Measurements from ENCODE around the gene TNIK. TPM values are rescaled to one million over a fixed set of nuclear protein-coding genes. Genes with fewer than 3 reads are reported as not detected.

The TNIK gene
- total and polyA plus RNA-seq, 2 donors from 2014 or later: 3.6 to 48.9 TPM

GRCh38 chr3:171339598-171339997 lies 120.6 kb downstream of the TNIK start:
- H3K4me3 ChIP-seq (ENCODE audit: low read length in 3 of 3): no peak overlapping the region
- TF ChIP-seq, protein P1, sequence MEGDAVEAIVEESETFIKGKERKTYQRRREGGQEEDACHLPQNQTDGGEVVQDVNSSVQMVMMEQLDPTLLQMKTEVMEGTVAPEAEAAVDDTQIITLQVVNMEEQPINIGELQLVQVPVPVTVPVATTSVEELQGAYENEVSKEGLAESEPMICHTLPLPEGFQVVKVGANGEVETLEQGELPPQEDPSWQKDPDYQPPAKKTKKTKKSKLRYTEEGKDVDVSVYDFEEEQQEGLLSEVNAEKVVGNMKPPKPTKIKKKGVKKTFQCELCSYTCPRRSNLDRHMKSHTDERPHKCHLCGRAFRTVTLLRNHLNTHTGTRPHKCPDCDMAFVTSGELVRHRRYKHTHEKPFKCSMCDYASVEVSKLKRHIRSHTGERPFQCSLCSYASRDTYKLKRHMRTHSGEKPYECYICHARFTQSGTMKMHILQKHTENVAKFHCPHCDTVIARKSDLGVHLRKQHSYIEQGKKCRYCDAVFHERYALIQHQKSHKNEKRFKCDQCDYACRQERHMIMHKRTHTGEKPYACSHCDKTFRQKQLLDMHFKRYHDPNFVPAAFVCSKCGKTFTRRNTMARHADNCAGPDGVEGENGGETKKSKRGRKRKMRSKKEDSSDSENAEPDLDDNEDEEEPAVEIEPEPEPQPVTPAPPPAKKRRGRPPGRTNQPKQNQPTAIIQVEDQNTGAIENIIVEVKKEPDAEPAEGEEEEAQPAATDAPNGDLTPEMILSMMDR (IDR thresholded peaks at IDR 0.05; ENCODE audit: borderline replicate concordance, extremely low read depth, insufficient read depth): no peak
- H3K9ac ChIP-seq (ENCODE audit: low read length in 3 of 3): no peak overlapping the region
- peak in 1 of 5 donors; percentile 86 for DNase-seq
- H3K27ac ChIP-seq (ENCODE audit: low read depth in 2 of 2, low read length in 2 of 2): no peak overlapping the region
- H3K36me3 ChIP-seq (ENCODE audit: control insufficient read depth in 2 of 3, insufficient read depth in 3 of 3, low read length in 3 of 3): no peaks in the 10 kb centered on the region
- intact Hi-C loops (cut with DNase I): no loop called here
- FAIRE-seq: no peak
- H3K27me3 ChIP-seq (ENCODE audit: control insufficient read depth, insufficient read depth, low read length): no peaks in the 10 kb centered on the region
- H3K4me1 ChIP-seq (ENCODE audit: control insufficient read depth in 2 of 3, insufficient read depth in 2 of 3, low read depth in 1 of 3, low read length in 3 of 3): peaks cover 0 to 19% (median 3%) of the 10 kb centered on the region in 3 donors
- no peaks in the 10 kb centered on the region for H3K9me3 ChIP-seq (ENCODE audit: control insufficient read depth in 2 of 3, insufficient read depth in 1 of 3, low read length in 3 of 3)

DNA sequence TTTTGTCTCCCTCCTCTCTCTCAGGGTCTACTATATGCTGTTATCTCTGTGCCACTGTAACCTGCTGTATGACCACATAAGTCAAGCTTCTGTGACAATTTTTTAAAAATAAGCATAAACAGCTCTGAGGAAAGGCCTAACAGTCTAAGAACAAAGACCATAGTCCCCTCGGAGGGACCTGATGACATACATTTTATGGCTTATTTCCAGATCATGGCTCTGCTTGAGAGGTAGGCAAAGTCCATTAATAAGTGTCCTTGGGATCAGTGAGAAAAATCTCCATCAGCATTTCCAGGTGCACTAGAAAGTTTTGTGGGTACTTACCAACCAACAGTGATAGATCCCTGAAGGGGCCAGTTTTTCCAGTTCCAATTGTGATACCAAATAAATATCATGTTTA lies 123.8 kb downstream of the TNIK start:
- Histone ChIP-seq H3K9ac (ENCODE audit: low read length in 3 of 3) (no peak overlapping the region), H3K27ac (ENCODE audit: low read depth in 2 of 2, low read length in 2 of 2) (peak overlapping the region; percentile 26 to 35), H3K27me3 (ENCODE audit: control insufficient read depth, insufficient read depth, low read length) (no peaks in the 10 kb centered on the region), H3K36me3 (ENCODE audit: control insufficient read depth in 2 of 3, insufficient read depth in 3 of 3, low read length in 3 of 3) (no peaks in the 10 kb centered on the region), H3K4me1 (ENCODE audit: control insufficient read depth in 2 of 3, insufficient read depth in 2 of 3, low read depth in 1 of 3, low read length in 3 of 3) (peaks cover 0 to 27% (median 6%) of the 10 kb centered on the region in 3 donors), H3K9me3 (ENCODE audit: control insufficient read depth in 2 of 3, insufficient read depth in 1 of 3, low read length in 3 of 3) (no peaks in the 10 kb centered on the region), H3K4me3 (ENCODE audit: low read length in 3 of 3) (no peak overlapping the region)
- intact Hi-C loops (cut with DNase I): no loop called here
- FAIRE-seq (no peak), DNase-seq (no peak)
- TF ChIP-seq, protein P1 (IDR thresholded peaks at IDR 0.05; ENCODE audit: borderline replicate concordance, extremely low read depth, insufficient read depth): no peak

GRCh38 chr3:171335559-171335958 lies 124.6 kb downstream of the TNIK start:
- Histone ChIP-seq H3K9ac (ENCODE audit: low read length in 3 of 3) (no peak overlapping the region), H3K4me3 (ENCODE audit: low read length in 3 of 3) (no peak overlapping the region), H3K27me3 (ENCODE audit: control insufficient read depth, insufficient read depth, low read length) (no peaks in the 10 kb centered on the region), H3K4me1 (ENCODE audit: control insufficient read depth in 2 of 3, insufficient read depth in 2 of 3, low read depth in 1 of 3, low read length in 3 of 3) (peaks cover 0 to 28% (median 6%) of the 10 kb centered on the region in 3 donors), H3K27ac (ENCODE audit: low read depth in 2 of 2, low read length in 2 of 2) (no peak overlapping the region), H3K36me3 (ENCODE audit: control insufficient read depth in 2 of 3, insufficient read depth in 3 of 3, low read length in 3 of 3) (no peaks in the 10 kb centered on the region), H3K9me3 (ENCODE audit: control insufficient read depth in 2 of 3, insufficient read depth in 1 of 3, low read length in 3 of 3) (no peaks in the 10 kb centered on the region)
- TF ChIP-seq, protein P1 (IDR thresholded peaks at IDR 0.05; ENCODE audit: borderline replicate concordance, extremely low read depth, insufficient read depth): no peak
- DNase-seq (no peak), FAIRE-seq (no peak)
- intact Hi-C loops (cut with DNase I): no loop called here

DNA sequence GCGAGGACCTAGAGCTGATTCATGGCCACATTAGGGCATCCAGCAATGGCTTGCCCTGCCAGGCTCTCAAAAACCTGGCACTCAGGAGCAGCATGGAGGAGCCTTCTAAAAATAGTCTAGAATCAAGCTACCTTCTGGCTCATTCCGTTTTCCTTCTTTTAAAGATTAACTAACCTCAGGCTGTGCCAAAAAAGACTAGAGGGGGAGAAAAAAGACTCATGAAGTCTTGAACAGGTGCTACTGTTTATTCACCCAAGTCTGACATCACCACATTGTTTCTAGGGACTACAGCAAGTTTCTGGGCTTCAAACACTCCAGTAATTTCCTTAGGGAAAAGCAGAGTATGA lies 125.8 kb downstream of the TNIK start:
- peak; percentile 87 for FAIRE-seq
- intact Hi-C loops (cut with DNase I): no loop called here

More for the DNA sequence above, 125.8 kb downstream of the TNIK start:
- H3K4me1 ChIP-seq (ENCODE audit: control insufficient read depth in 2 of 3, insufficient read depth in 2 of 3, low read depth in 1 of 3, low read length in 3 of 3): peaks cover 0 to 33% (median 6%) of the 10 kb centered on the region in 3 donors
- H3K36me3 ChIP-seq (ENCODE audit: control insufficient read depth in 2 of 3, insufficient read depth in 3 of 3, low read length in 3 of 3): no peaks in the 10 kb centered on the region
- no peaks in the 10 kb centered on the region for H3K9me3 ChIP-seq (ENCODE audit: control insufficient read depth in 2 of 3, insufficient read depth in 1 of 3, low read length in 3 of 3)
- no peaks in the 10 kb centered on the region for H3K27me3 ChIP-seq (ENCODE audit: control insufficient read depth, insufficient read depth, low read length)
- H3K4me3 ChIP-seq (ENCODE audit: low read length in 3 of 3): peak overlapping the region in 1 of 3 donors; percentile 33
- TF ChIP-seq, protein P1 (IDR thresholded peaks at IDR 0.05; ENCODE audit: borderline replicate concordance, extremely low read depth, insufficient read depth): no peak
- peak in 3 of 5 donors; percentile 67 to 81 (median 72) for DNase-seq
- peak overlapping the region; percentile 59 to 62 for H3K27ac ChIP-seq (ENCODE audit: low read depth in 2 of 2, low read length in 2 of 2)
- H3K9ac ChIP-seq (ENCODE audit: low read length in 3 of 3): no peak overlapping the region

All from kidney (tissue), 14 donors.